Mammary epithelial cell (primary cell): ENCODE results near the gene SWT1.

Experiments used
- EZH2 ChIP-seq: IDR thresholded peaks from 2 replicates; pipeline ENCODE4 v1.6.1; 2012; ENCODE audit warnings: low read length, inconsistent platforms, borderline replicate concordance
- TF ChIP-seq, protein P1 (sequence below), 2 donors: IDR thresholded peaks in 1 of 2; conservative IDR thresholded peaks in 1 of 2; 2 replicates each; pipeline ENCODE4 v1.5.1; 2011 to 2012; ENCODE audit warnings: inconsistent platforms in 2 of 2, low read length in 2 of 2, mild to moderate bottlenecking in 2 of 2, control low read depth in 1 of 2, low read depth in 1 of 2; ENCODE audit not compliant: insufficient read depth in 1 of 2; ENCODE audit errors: extremely low read depth in 1 of 2

GRCh38 chr1:185155600-185156287 is 1.2 kb upstream of the SWT1 start:
- TF ChIP-seq, protein P1, sequence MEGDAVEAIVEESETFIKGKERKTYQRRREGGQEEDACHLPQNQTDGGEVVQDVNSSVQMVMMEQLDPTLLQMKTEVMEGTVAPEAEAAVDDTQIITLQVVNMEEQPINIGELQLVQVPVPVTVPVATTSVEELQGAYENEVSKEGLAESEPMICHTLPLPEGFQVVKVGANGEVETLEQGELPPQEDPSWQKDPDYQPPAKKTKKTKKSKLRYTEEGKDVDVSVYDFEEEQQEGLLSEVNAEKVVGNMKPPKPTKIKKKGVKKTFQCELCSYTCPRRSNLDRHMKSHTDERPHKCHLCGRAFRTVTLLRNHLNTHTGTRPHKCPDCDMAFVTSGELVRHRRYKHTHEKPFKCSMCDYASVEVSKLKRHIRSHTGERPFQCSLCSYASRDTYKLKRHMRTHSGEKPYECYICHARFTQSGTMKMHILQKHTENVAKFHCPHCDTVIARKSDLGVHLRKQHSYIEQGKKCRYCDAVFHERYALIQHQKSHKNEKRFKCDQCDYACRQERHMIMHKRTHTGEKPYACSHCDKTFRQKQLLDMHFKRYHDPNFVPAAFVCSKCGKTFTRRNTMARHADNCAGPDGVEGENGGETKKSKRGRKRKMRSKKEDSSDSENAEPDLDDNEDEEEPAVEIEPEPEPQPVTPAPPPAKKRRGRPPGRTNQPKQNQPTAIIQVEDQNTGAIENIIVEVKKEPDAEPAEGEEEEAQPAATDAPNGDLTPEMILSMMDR (conservative IDR thresholded peaks at IDR 0.05 in 1 of 2, IDR thresholded peaks at IDR 0.05 in 1 of 2; ENCODE audit: extremely low read depth in 1 of 2, insufficient read depth in 1 of 2, low read depth in 1 of 2, low read length in 2 of 2) = no peak
- no peak for TF ChIP-seq EZH2
